NK-92 (cell line): ENCODE measurements around the gene TMED10.
"Not testable (repeated sequence)": the region's sequence is repeated elsewhere in the genome, so short reads cannot be mapped to it uniquely, and the experiment has no call there.

Experiments used
- DNase-seq: peaks from one replicate; lab custom pipeline; 2025; ENCODE audit not compliant: unreplicated experiment; lab: John Stamatoyannopoulos, UW

TMED10 gene

GRCh38 chr14:75128596-75128990 lies 47.8 kb downstream of the TMED10 start:
- no peak for DNase-seq

GRCh38 chr14:75127903-75128595 lies 48.4 kb downstream of the TMED10 start:
- no peak for DNase-seq

GRCh38 chr14:75127474-75127820 lies 49.0 kb downstream of the TMED10 start:
- not testable (repeated sequence) for DNase-seq

- no peak for DNase-seq
Measured at GRCh38 chr14:75126679-75127473, 49.5 kb downstream of the TMED10 start, which contains the start of gene NEK9. TSS of gene NEK9 (minus strand) at chr14:75127048. CDS start at chr14:75126921, 127 bp downstream.

- no peak for DNase-seq
Measured at GRCh38 chr14:75126121-75126544, 50.3 kb downstream of the TMED10 start.

GRCh38 chr14:75125617-75126016 lies 50.8 kb downstream of the TMED10 start:
- no peak for DNase-seq

- no peak for DNase-seq
Measured at GRCh38 chr14:75123991-75124390, 52.4 kb downstream of the TMED10 start.

- no peak for DNase-seq
Measured at GRCh38 chr14:75121552-75121951, 54.9 kb downstream of the TMED10 start.

- no peak for DNase-seq
Measured at GRCh38 chr14:75120541-75121291, 55.7 kb downstream of the TMED10 start.

GRCh38 chr14:75119056-75119455 lies 57.4 kb downstream of the TMED10 start:
- DNase-seq = no peak

- no peak for DNase-seq
Measured at GRCh38 chr14:75113932-75114539, 62.4 kb downstream of the TMED10 start.

- no peak for DNase-seq
Measured at GRCh38 chr14:75109877-75110276, 66.5 kb downstream of the TMED10 start.

GRCh38 chr14:75107186-75107585 lies 69.2 kb downstream of the TMED10 start:
- no peak for DNase-seq

GRCh38 chr14:75101491-75101890 lies 74.9 kb downstream of the TMED10 start:
- DNase-seq = no peak

GRCh38 chr14:75098682-75099081 lies 77.7 kb downstream of the TMED10 start:
- DNase-seq = no peak

- DNase-seq = no peak
Measured at GRCh38 chr14:75098212-75098611, 78.2 kb downstream of the TMED10 start.

GRCh38 chr14:75096959-75097358 lies 79.5 kb downstream of the TMED10 start:
- DNase-seq = no peak

GRCh38 chr14:75095690-75096089 lies 80.7 kb downstream of the TMED10 start:
- DNase-seq = no peak

GRCh38 chr14:75094896-75095295 lies 81.5 kb downstream of the TMED10 start:
- no peak for DNase-seq

- no peak for DNase-seq
Measured at GRCh38 chr14:75092698-75093097, 83.7 kb downstream of the TMED10 start.

GRCh38 chr14:75091251-75091650 lies 85.2 kb downstream of the TMED10 start:
- no peak for DNase-seq
